ENCODE results near the gene KDM8.
A peak's percentile ranks its signal among the peaks of the same experiment; 100 is the strongest.
"Not testable (repeated sequence)": the region's sequence is repeated elsewhere in the genome, so short reads cannot be mapped to it uniquely, and the experiment has no call there.

Gene KDM8

DNA sequence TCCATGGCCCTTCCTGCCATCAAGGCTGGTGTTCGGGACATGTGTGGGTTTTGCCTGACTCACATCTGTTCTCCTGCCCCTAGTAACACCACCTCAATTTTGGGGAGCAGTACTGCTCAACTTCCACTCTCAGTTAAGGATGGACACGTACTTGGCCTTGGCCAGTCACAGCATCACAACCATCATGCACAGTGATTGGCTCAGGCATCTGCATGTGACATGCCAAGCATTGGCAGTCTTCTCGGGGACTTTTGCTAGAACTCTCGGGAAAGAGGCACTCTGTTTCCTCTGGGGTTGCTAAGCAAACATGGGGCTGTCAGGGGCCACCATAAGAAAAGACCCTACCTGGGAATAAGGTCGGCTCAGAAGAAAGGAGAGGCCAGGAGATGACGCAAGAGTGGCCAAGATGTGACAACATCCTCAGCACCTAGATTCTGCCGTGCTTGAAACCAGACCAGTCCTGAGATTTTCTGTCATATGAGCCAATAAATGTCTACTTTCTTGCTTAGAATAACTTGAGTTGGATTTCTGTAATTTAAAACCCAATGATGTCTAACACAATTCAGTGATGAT, 11.9 kb upstream of the KDM8 start:
- H3K27ac ChIP-seq (ENCODE audit: low read depth, low read length), result no peak overlapping the region
- no peaks in the 10 kb centered on the region for H3K79me2 ChIP-seq (ENCODE audit: control insufficient read depth, insufficient read depth, low read length, unreplicated experiment)
- H3K36me3 ChIP-seq (ENCODE audit: insufficient read depth, low read length), result no peaks in the 10 kb centered on the region
- no peak overlapping the region for H2AFZ ChIP-seq (ENCODE audit: low read length, unreplicated experiment)
- no peak overlapping the region for H3K4me3 ChIP-seq (ENCODE audit: low read depth, low read length)
- H3K27me3 ChIP-seq (ENCODE audit: insufficient read depth, low read length), result peaks cover 30% of the 10 kb centered on the region
- no peaks in the 10 kb centered on the region for H3K4me1 ChIP-seq (ENCODE audit: control insufficient read depth, insufficient read depth, low read length, unreplicated experiment)

DNA sequence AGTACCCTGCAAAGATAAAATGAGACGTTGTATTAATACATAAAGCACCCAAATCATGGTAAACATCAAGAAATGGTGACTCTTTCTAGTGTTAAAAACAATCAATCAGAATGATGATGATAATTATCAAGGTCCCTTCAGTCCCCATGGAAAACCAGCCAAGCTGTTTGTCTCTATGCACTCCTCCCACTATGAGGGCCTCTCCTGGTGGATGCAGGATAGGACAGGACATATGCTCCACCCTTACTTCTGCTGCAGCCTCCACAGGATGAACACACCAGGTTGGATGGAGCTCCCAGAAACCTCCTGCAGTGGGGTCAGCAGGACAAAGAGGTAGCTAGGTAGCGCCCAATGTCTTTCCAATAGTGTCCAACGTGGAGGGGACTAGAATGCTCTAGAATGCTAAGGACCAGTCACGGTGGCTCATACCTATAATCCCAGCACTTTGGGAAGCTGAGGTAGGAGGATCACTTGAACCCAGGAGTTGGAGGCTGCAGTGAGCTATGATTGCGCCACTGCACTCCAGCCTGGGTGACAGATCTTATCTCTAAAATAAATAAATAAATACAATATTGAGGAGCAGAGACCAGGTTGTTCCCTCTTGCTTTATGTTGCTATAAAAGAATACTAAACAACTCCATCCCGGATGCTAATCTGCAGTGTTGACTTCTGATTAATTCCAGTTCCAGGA, 9.9 kb upstream of the KDM8 start:
- Histone ChIP-seq H3K4me3 (ENCODE audit: low read depth, low read length) (no peak overlapping the region), H3K36me3 (ENCODE audit: insufficient read depth, low read length) (no peaks in the 10 kb centered on the region), H3K27ac (ENCODE audit: low read depth, low read length) (no peak overlapping the region), H3K79me2 (ENCODE audit: control insufficient read depth, insufficient read depth, low read length, unreplicated experiment) (no peaks in the 10 kb centered on the region), H3K4me1 (ENCODE audit: control insufficient read depth, insufficient read depth, low read length, unreplicated experiment) (no peaks in the 10 kb centered on the region), H3K27me3 (ENCODE audit: insufficient read depth, low read length) (peaks cover 39% of the 10 kb centered on the region), H2AFZ (ENCODE audit: low read length, unreplicated experiment) (no peak overlapping the region)

DNA sequence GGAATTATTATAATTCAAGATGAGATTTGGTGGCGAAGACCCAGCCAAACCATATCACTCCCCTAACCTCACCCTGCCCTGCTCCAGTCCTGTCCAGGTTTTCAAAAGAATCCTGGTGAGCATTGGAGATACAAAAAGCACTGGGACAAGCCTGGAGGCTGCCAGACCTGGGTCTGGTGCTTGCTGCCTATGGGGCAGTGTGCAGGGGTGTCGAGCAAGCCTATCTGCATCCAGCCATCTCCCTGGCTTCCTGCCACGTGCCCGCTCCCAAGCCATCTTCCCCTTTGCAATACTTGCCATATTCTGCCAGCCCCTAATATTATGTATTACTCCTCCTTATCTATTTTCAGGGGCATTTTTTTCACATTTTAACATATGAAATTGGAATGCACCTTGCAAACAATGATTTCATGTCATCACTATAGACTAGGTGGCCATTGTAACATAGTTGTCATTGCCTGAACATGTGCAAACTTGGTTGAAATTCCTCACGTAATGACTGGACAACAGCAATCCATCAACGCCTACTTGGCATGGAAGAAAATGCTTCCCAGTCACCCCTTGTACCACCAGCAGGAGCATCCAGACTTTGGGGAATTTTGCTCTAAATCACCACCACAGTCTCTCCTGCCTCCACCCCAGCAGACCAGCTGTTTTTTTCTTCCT, 8.1 kb upstream of the KDM8 start:
- Histone ChIP-seq H3K4me1 (ENCODE audit: control insufficient read depth, insufficient read depth, low read length, unreplicated experiment) (no peaks in the 10 kb centered on the region), H3K27ac (ENCODE audit: low read depth, low read length) (no peak overlapping the region), H2AFZ (ENCODE audit: low read length, unreplicated experiment) (no peak overlapping the region)

DNA sequence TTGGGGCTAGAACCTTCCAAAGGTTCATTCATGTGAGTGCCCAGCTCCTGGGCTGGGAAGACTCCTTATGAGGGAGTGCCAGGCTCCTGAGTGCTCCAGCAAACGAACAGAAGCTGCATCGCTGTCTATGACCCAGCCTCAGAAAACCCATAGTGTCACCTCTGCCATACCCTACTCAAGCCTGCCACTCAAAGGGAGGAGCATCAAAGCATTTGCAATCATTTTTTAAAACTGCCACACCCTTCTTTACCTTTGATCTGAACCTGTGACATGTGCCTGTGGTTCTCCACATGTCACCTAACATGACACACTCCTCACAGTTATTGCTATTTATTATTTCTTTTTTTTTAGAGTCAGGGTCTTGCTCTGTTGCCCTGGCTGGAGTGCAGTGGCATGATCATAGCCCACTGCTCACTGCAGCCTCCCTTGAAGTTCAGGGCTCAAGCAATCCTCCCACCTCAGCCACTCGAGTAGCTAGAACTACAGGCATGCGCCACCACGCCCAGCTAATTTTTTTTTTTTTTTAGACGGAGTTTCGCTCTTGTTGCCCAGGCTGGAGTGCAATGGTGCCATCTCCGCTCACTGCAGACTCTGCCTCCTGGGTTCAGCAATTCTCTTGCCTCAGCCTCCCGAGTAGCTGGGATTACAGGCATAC, 7.3 kb upstream of the KDM8 start:
- Histone ChIP-seq H3K4me1 (ENCODE audit: control insufficient read depth, insufficient read depth, low read length, unreplicated experiment) (no peaks in the 10 kb centered on the region), H3K79me2 (ENCODE audit: control insufficient read depth, insufficient read depth, low read length, unreplicated experiment) (no peaks in the 10 kb centered on the region), H2AFZ (ENCODE audit: low read length, unreplicated experiment) (no peak overlapping the region), H3K36me3 (ENCODE audit: insufficient read depth, low read length) (no peaks in the 10 kb centered on the region), H3K27me3 (ENCODE audit: insufficient read depth, low read length) (peaks cover 30% of the 10 kb centered on the region), H3K27ac (ENCODE audit: low read depth, low read length) (no peak overlapping the region), H3K4me3 (ENCODE audit: low read depth, low read length) (no peak overlapping the region)

More for the DNA sequence above, 8.1 kb upstream of the KDM8 start:
- Histone ChIP-seq H3K79me2 (ENCODE audit: control insufficient read depth, insufficient read depth, low read length, unreplicated experiment) (no peaks in the 10 kb centered on the region), H3K4me3 (ENCODE audit: low read depth, low read length) (no peak overlapping the region), H3K36me3 (ENCODE audit: insufficient read depth, low read length) (no peaks in the 10 kb centered on the region), H3K27me3 (ENCODE audit: insufficient read depth, low read length) (peaks cover 30% of the 10 kb centered on the region)

DNA sequence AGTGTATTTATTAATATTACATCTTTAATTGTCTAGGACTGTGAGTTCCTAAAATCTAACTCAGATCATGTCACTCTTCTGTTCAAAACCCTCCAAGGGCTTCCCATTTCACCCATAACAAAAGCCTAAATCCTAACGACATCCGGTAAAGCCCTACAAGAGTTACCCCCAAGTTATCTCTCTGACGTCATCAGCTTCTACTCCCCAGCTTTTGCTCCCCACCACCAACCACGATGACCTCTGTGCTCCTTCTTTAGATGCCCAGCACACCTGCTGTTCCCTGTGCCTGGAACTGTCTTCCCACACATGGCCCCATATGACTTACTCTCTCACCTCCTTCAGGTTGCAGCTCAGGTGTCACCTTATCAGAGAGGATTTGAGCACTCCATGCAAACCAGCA, 6.3 kb upstream of the KDM8 start:
- H3K4me3 ChIP-seq (ENCODE audit: low read depth, low read length), result no peak overlapping the region
- H3K27me3 ChIP-seq (ENCODE audit: insufficient read depth, low read length), result peaks cover 30% of the 10 kb centered on the region
- H3K36me3 ChIP-seq (ENCODE audit: insufficient read depth, low read length), result no peaks in the 10 kb centered on the region
- no peak overlapping the region for H3K27ac ChIP-seq (ENCODE audit: low read depth, low read length)
- H2AFZ ChIP-seq (ENCODE audit: low read length, unreplicated experiment), result no peak overlapping the region
- no peaks in the 10 kb centered on the region for H3K4me1 ChIP-seq (ENCODE audit: control insufficient read depth, insufficient read depth, low read length, unreplicated experiment)
- H3K79me2 ChIP-seq (ENCODE audit: control insufficient read depth, insufficient read depth, low read length, unreplicated experiment), result no peaks in the 10 kb centered on the region

DNA sequence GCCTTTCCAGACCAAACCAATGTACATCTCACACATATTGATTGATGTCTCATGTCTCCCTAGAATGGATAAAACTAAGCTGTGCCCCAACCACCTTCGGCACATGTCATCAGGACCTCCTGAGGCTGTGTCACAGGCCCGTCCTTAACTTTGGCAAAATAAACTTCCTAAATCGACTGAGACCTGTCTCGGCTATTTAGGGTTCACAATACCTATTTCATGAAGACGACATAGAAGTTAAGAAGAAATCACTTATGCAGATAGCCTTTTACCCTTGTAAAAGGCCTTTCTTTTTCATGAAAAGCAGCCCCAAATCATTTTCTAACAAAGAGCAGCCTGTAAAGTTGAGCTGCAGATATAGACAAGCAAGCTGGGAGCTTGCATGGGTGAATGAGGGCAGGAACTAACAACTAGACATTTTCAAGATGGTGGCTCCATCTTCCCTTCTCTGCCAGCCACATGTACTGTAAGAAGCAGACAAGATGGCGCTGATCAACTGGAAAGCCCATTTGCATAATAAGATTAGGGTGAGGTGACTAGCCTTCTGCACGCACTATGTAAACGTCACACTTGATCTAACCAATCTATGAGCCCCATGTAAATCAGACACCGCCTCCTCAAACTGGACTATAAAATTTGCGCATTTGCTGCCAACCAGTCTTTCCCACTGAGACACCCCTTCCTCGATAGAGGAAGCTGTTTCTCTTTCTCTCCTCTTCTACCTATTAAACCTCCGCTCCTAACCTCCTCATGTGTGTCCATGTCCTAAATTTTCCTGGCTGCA, 4.7 kb upstream of the KDM8 start:
- H3K27ac ChIP-seq (ENCODE audit: low read depth, low read length), result no peak overlapping the region
- no peaks in the 10 kb centered on the region for H3K4me1 ChIP-seq (ENCODE audit: control insufficient read depth, insufficient read depth, low read length, unreplicated experiment)
- H3K27me3 ChIP-seq (ENCODE audit: insufficient read depth, low read length), result peaks cover 30% of the 10 kb centered on the region
- H3K4me3 ChIP-seq (ENCODE audit: low read depth, low read length), result no peak overlapping the region
- H3K36me3 ChIP-seq (ENCODE audit: insufficient read depth, low read length), result no peaks in the 10 kb centered on the region
- H3K79me2 ChIP-seq (ENCODE audit: control insufficient read depth, insufficient read depth, low read length, unreplicated experiment), result no peaks in the 10 kb centered on the region
- H2AFZ ChIP-seq (ENCODE audit: low read length, unreplicated experiment), result no peak overlapping the region

DNA sequence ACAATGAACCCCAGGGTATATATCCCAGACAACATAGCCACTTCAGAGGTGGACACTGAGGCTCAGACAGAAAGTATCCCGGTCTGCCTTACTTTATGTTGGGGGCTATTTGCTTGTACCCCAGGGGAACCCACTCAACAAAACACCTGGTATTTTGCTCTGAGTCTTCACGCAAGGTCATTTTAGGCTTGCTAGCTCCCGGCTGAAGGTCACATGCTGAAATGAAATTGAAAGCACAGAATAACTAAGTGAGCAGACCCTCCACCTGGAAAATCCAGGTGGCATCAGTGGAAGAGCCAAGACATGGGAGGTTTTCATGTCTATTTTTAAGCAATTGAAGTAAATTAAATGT, 4.1 kb upstream of the KDM8 start:
- H2AFZ ChIP-seq (ENCODE audit: low read length, unreplicated experiment), result no peak overlapping the region
- no peak overlapping the region for H3K27ac ChIP-seq (ENCODE audit: low read depth, low read length)
- H3K79me2 ChIP-seq (ENCODE audit: control insufficient read depth, insufficient read depth, low read length, unreplicated experiment), result no peaks in the 10 kb centered on the region
- H3K4me1 ChIP-seq (ENCODE audit: control insufficient read depth, insufficient read depth, low read length, unreplicated experiment), result no peaks in the 10 kb centered on the region
- H3K36me3 ChIP-seq (ENCODE audit: insufficient read depth, low read length), result no peaks in the 10 kb centered on the region
- H3K4me3 ChIP-seq (ENCODE audit: low read depth, low read length), result no peak overlapping the region
- peaks cover 26% of the 10 kb centered on the region for H3K27me3 ChIP-seq (ENCODE audit: insufficient read depth, low read length)

DNA sequence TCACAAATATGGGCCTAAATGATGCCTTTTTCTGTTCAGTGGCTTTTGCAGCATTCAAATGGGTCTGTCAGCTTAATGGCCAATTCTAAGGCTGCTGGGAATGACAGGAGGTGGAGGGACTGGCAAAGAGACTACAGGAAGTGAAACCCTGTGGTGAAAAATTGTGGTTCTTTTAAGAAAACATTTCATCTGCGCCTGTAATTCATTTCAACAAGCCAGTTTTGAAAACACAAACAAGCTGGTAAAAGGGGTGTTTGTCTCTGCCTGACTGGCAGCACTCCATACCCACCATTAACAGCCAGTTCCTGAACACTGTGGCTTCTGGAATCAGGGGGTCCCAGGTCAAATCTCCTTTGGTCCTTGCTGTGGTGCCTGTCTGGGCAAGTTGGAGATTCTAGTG, 3.6 kb upstream of the KDM8 start:
- H3K4me3 ChIP-seq (ENCODE audit: low read depth, low read length), result no peak overlapping the region
- H3K4me1 ChIP-seq (ENCODE audit: control insufficient read depth, insufficient read depth, low read length, unreplicated experiment), result peaks cover 4% of the 10 kb centered on the region
- H3K79me2 ChIP-seq (ENCODE audit: control insufficient read depth, insufficient read depth, low read length, unreplicated experiment), result peaks cover under 1% of the 10 kb centered on the region
- H2AFZ ChIP-seq (ENCODE audit: low read length, unreplicated experiment), result peak overlapping the region; percentile 55
- peaks cover 22% of the 10 kb centered on the region for H3K27me3 ChIP-seq (ENCODE audit: insufficient read depth, low read length)
- H3K36me3 ChIP-seq (ENCODE audit: insufficient read depth, low read length), result no peaks in the 10 kb centered on the region
- no peak overlapping the region for H3K27ac ChIP-seq (ENCODE audit: low read depth, low read length)

DNA sequence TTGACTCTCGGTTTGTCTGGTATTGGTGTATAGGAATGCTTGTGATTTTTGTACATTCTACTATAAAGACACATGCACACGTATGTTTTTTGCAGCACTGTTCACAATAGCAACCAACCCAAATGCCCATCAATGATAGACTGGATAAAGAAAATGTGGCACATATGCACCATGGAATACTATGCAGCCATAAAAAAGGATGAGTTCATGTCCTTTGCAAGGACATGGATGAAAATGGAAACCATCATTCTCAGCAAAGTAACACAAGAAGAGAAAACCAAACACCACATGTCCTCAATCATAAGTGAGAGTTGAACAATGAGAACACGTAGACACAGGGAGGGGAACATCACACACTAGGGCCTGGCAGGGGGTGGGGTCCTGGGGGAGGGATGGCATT, 2.4 kb upstream of the KDM8 start:
- not testable (repeated sequence) for H3K27ac ChIP-seq (ENCODE audit: low read depth, low read length); H3K36me3 ChIP-seq (ENCODE audit: insufficient read depth, low read length); H3K4me3 ChIP-seq (ENCODE audit: low read depth, low read length); H2AFZ ChIP-seq (ENCODE audit: low read length, unreplicated experiment); H3K79me2 ChIP-seq (ENCODE audit: control insufficient read depth, insufficient read depth, low read length, unreplicated experiment); H3K4me1 ChIP-seq (ENCODE audit: control insufficient read depth, insufficient read depth, low read length, unreplicated experiment)
- peaks cover 11% of the 10 kb centered on the region; the same call in 1 of the 2 replicates for H3K27me3 ChIP-seq (ENCODE audit: insufficient read depth, low read length)

DNA sequence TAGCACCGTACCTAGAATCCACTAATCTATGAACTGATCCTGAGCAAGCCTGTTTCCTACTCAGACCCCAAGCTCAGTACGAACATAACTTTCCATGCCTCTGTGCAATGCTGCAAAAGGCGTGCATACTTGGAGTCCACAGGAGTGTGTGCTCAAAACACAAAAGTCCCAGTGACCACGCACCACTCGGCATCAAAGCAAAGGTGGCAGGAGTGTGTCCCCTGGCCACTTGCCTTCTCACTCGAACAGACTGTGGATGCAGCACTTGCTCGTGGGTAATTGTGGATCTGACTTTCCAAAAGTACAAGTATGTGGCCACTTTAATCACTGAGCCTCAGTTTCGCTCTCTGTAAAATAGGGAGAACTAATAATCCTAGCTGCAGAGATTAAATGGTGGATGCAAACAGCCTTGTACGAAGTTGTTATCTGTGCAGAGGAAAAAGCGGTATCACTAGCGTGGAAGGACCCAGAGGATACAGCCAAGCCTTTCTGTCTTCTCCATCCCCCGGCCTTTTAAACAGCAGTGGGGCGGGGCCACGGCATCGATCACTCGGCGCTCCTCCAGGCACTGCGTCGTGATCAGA, 311 bp upstream of the KDM8 start:
- peaks cover 3% of the 10 kb centered on the region for H3K79me2 ChIP-seq (ENCODE audit: control insufficient read depth, insufficient read depth, low read length, unreplicated experiment)
- H3K27ac ChIP-seq (ENCODE audit: low read depth, low read length), result peak overlapping the region; percentile 89
- H3K4me3 ChIP-seq (ENCODE audit: low read depth, low read length), result peak overlapping the region; percentile 90
- H2AFZ ChIP-seq (ENCODE audit: low read length, unreplicated experiment), result no peak overlapping the region
- peaks cover 4% of the 10 kb centered on the region for H3K4me1 ChIP-seq (ENCODE audit: control insufficient read depth, insufficient read depth, low read length, unreplicated experiment)
- no peaks in the 10 kb centered on the region for H3K36me3 ChIP-seq (ENCODE audit: insufficient read depth, low read length)
- H3K27me3 ChIP-seq (ENCODE audit: insufficient read depth, low read length), result no peaks in the 10 kb centered on the region

Data from ACC112 (cell line).